Thoracic aorta (tissue), 2 donors: ENCODE results near the gene FBXL19. TPM values are rescaled to one million over a fixed set of nuclear protein-coding genes. Genes with fewer than 3 reads are reported as not detected.

Source experiments
- ATAC-seq: fragments of 150-250 bp; one replicate; pipeline ENCODE4 v1.8.0; 2017; ENCODE audit warnings: low read depth; ENCODE audit not compliant: insufficient number of reproducible peaks, low FRiP score
- DNase-seq: peaks from one replicate; pipeline ENCODE4 v3.0.0-alpha.2; 2020; ENCODE audit warnings: low spot score
- H3K27ac ChIP-seq, 2 donors: fragments of 200-600 bp; sonication (generic); 1 replicate in 1 of 2; 2 replicates in 1 of 2; pipeline ENCODE4 v1.5.1; 2016; ENCODE audit warnings: mild to moderate bottlenecking in 2 of 2, moderate library complexity in 2 of 2
- H3K27me3 ChIP-seq: fragments of 200-600 bp; sonication (generic); replicated peaks from 2 replicates; pipeline ENCODE4 v1.6.0; 2016; ENCODE audit warnings: mild to moderate bottlenecking; ENCODE audit not compliant: insufficient read depth
- H3K36me3 ChIP-seq: fragments of 200-600 bp; sonication (generic); one replicate; pipeline ENCODE4 v1.5.1; 2016
- H3K4me1 ChIP-seq, 2 donors: fragments of 200-600 bp; sonication (generic); 1 replicate in 1 of 2; 2 replicates in 1 of 2; pipeline versions ENCODE4 v1.5.1 to v1.6.0; 2016; ENCODE audit warnings: low read depth in 2 of 2, mild to moderate bottlenecking in 1 of 2; ENCODE audit not compliant: control insufficient read depth in 1 of 2
- H3K4me3 ChIP-seq: fragments of 200-600 bp; sonication (generic); 2 replicates; pipeline ENCODE4 v1.5.1; 2016; ENCODE audit warnings: mild to moderate bottlenecking
- H3K9me3 ChIP-seq: fragments of 200-600 bp; sonication (generic); 2 replicates; pipeline ENCODE4 v1.5.1; 2016
- CTCF ChIP-seq: fragments of 200-600 bp; sonication (generic); IDR thresholded peaks from one replicate; pipeline ENCODE4 v1.5.1; 2019; ENCODE audit warnings: antibody characterized with exemption
- total RNA-seq, 2 donors: library from RNA; depleted of rRNA; stranded (reverse); fragments of >200 nt; gene quantifications; one replicate each; pipeline versions ENCODE4 v1.1.0 to v1.2.3, GENCODE V29; 2016

FBXL19 gene
- total RNA-seq, 2 donors from 2014 or later = 14.5 to 18.7 TPM

GRCh38 chr16:30896261-30896888, 27.0 kb upstream of the FBXL19 start, which contains the start of gene CTF1:
Gene CTF1 (plus strand): TSS chr16:30896614. CDS start chr16:30896644, 30 bp downstream.
- H3K4me1 ChIP-seq = peaks cover 14 to 45% of the 10 kb centered on the region in 2 donors
- no peak for TF ChIP-seq CTCF
- peak within 1 kb of the TSS; percentile 73 for H3K4me3 ChIP-seq
- peak within 1 kb of the TSS; percentile 96 to 100 for H3K27ac ChIP-seq
- ATAC-seq (peak; percentile 59), DNase-seq (no peak)
- no peaks in the 10 kb centered on the region for H3K9me3 ChIP-seq
- H3K27me3 ChIP-seq = no peaks in the 10 kb centered on the region
- peaks cover 3% of the 10 kb centered on the region for H3K36me3 ChIP-seq

DNA sequence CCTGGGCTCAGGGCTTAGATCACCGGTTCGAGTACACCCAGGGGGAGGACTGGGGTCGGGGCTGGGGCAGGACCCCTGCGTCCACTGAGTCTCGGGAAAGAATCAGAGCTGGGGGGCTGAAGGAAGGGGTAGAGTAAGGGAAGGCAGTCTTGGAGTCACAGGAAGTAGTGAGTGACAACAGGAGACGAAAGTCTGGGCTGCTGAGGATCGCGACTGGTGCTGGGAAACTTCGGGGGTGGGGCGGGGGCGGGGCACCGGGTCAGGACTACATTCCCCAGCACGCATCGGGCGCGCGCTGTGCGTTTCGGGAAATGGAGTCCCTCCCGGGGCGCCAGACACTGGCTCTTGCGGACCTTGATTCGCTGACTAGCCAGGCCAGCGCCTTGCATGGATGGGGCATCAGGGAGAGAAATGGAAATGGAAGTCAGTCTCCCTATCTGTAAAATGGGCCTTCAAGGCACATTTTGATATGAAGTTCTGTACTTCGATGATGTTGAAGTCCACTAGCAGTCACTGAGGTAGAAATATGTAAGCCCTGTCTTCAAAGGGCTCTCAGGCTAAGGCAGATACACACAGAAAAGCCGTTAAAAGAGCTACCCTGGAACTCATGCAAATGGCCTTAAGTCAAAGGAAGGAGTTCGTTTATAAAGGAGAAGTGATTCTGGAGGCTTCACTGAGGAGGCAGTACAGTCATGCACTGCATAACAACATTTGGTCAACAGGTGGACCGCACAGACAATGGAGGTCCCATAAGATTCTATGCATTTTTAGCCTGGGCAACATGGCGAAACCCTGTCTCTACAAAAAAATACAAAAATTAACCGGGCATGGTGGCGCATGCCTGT, 26.3 kb upstream of the FBXL19 start:
- no peak for TF ChIP-seq CTCF
- H3K27me3 ChIP-seq = no peaks in the 10 kb centered on the region
- ATAC-seq (peak; percentile 64), DNase-seq (peak; percentile 77)
- H3K4me1 ChIP-seq = peaks cover 18 to 51% of the 10 kb centered on the region in 2 donors
- peak overlapping the region; percentile 73 for H3K4me3 ChIP-seq
- no peaks in the 10 kb centered on the region for H3K9me3 ChIP-seq
- peak overlapping the region; percentile 96 to 100 for H3K27ac ChIP-seq
- H3K36me3 ChIP-seq = no peaks in the 10 kb centered on the region

DNA sequence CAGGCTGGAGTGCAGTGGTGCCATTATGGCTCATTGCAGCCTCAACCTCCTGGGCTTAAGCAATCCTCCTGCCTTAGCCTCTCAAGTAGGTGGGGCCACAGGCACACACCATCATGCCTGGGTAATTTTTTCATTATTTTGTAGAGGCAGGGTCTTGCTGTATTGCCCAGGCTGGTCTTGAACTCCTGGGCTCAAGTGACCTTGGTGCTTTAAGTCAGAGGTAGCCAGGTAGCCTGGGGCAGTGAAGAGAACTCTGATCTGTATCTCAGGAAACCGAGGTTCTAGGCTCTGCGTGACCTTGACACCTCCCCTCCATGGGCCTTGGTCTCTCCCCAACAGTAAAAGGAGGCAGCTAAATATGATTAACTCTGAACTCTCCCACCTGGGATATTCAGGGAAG, 23.6 kb upstream of the FBXL19 start:
- Histone ChIP-seq H3K4me3 (no peak overlapping the region), H3K27ac (no peak overlapping the region), H3K36me3 (no peaks in the 10 kb centered on the region), H3K9me3 (no peaks in the 10 kb centered on the region), H3K27me3 (no peaks in the 10 kb centered on the region), H3K4me1 (peaks cover 17 to 36% of the 10 kb centered on the region in 2 donors)
- DNase-seq (no peak), ATAC-seq (no peak)
- TF ChIP-seq CTCF = no peak

DNA sequence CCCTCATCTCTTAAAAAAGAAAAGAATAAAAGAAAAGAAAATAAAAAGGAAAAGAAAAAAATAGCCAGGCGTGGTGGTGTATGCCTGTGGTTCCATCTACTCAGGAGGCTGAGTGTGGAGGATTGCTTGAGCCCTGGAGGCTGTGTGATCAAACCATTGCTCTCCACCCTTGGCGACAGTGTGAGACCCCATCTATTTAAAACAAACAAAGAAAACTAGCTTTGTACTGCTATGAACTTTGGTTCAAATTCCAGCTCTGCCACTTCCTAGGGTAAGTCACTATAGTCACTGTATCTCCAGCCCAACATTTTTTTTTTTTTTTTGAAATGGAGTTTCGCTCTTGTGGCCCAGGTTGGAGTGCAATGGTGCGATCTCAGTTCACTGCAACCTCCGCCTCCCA, 22.8 kb upstream of the FBXL19 start:
- ATAC-seq = no peak
- no peak for DNase-seq
- Histone ChIP-seq H3K36me3 (no peaks in the 10 kb centered on the region), H3K9me3 (no peaks in the 10 kb centered on the region), H3K27ac (no peak overlapping the region), H3K27me3 (no peaks in the 10 kb centered on the region), H3K4me1 (peaks cover 16 to 28% of the 10 kb centered on the region in 2 donors), H3K4me3 (no peak overlapping the region)
- TF ChIP-seq CTCF = no peak
